Ovary (tissue), 3 donors: ENCODE measurements around the gene IGF2BP2.

Experiments
- CTCF ChIP-seq, 3 donors: fragments of 450-650 bp in 2 of 3; fragments of 200-600 bp in 1 of 3; IDR thresholded peaks; one replicate each; pipeline versions ENCODE4 v1.5.1 to v1.8.0; 2016 to 2022; ENCODE audit warnings: antibody characterized with exemption in 3 of 3, mild to moderate bottlenecking in 1 of 3
- EP300 ChIP-seq: sonication (generic); formaldehyde crosslinking; IDR thresholded peaks from one replicate; pipeline ENCODE4 v1.6.1; 2017; ENCODE audit warnings: antibody characterized with exemption
- POLR2A ChIP-seq: fragments of 450-650 bp; IDR thresholded peaks from one replicate; pipeline ENCODE4 v1.6.1; 2017; ENCODE audit warnings: antibody characterized with exemption, mild to moderate bottlenecking, moderate library complexity
- donor health status: DM: no; HTN: no; CAD: no.

GRCh38 chr3:185711255-185711870, 113.5 kb downstream of the IGF2BP2 start:
- TF ChIP-seq CTCF (IDR thresholded peaks at IDR 0.05), result no peak
- TF ChIP-seq POLR2A, result no peak
- TF ChIP-seq EP300, result no peak
